ENCODE results near the gene KIAA0825. TPM values are rescaled to one million over a fixed set of nuclear protein-coding genes. Genes with fewer than 3 reads are reported as not detected.

The KIAA0825 gene
- total and polyA plus RNA-seq, 2 experiments from 2014 or later: 1.7 to 1.8 TPM

DNA sequence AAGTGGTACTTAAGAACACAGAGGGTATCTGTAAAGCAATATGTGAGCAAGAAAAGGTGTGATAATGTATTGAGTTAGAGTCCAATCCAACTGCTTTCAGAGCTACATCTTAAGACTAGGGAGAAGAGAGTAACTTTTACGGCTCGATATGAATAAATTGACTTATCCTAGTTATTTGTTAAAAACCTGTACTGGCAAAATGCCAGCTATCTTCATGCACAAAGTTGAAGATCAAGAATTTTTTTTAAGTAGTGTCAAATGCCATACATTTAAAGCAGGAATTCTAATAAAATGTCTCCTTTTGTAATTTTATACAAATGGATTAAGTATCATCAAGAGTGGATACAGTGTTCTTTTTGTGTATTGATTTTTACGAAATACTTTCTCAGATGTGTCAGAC is 305.2 kb downstream of the KIAA0825 start:
- TF ChIP-seq EZH2phosphoT487 (IDR thresholded peaks at IDR 0.05; ENCODE audit: unreplicated experiment): no peak
- TF ChIP-seq, protein P1, sequence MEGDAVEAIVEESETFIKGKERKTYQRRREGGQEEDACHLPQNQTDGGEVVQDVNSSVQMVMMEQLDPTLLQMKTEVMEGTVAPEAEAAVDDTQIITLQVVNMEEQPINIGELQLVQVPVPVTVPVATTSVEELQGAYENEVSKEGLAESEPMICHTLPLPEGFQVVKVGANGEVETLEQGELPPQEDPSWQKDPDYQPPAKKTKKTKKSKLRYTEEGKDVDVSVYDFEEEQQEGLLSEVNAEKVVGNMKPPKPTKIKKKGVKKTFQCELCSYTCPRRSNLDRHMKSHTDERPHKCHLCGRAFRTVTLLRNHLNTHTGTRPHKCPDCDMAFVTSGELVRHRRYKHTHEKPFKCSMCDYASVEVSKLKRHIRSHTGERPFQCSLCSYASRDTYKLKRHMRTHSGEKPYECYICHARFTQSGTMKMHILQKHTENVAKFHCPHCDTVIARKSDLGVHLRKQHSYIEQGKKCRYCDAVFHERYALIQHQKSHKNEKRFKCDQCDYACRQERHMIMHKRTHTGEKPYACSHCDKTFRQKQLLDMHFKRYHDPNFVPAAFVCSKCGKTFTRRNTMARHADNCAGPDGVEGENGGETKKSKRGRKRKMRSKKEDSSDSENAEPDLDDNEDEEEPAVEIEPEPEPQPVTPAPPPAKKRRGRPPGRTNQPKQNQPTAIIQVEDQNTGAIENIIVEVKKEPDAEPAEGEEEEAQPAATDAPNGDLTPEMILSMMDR (conservative IDR thresholded peaks at IDR 0.05; ENCODE audit: low read depth in 2 of 2): no peak
- no peak for TF ChIP-seq STAT1 (IDR thresholded peaks at IDR 0.05; ENCODE audit: unreplicated experiment)
- TF ChIP-seq POLR2AphosphoS5 (IDR thresholded peaks at IDR 0.05; ENCODE audit: low read depth): no peak
- TF ChIP-seq, protein P2, sequence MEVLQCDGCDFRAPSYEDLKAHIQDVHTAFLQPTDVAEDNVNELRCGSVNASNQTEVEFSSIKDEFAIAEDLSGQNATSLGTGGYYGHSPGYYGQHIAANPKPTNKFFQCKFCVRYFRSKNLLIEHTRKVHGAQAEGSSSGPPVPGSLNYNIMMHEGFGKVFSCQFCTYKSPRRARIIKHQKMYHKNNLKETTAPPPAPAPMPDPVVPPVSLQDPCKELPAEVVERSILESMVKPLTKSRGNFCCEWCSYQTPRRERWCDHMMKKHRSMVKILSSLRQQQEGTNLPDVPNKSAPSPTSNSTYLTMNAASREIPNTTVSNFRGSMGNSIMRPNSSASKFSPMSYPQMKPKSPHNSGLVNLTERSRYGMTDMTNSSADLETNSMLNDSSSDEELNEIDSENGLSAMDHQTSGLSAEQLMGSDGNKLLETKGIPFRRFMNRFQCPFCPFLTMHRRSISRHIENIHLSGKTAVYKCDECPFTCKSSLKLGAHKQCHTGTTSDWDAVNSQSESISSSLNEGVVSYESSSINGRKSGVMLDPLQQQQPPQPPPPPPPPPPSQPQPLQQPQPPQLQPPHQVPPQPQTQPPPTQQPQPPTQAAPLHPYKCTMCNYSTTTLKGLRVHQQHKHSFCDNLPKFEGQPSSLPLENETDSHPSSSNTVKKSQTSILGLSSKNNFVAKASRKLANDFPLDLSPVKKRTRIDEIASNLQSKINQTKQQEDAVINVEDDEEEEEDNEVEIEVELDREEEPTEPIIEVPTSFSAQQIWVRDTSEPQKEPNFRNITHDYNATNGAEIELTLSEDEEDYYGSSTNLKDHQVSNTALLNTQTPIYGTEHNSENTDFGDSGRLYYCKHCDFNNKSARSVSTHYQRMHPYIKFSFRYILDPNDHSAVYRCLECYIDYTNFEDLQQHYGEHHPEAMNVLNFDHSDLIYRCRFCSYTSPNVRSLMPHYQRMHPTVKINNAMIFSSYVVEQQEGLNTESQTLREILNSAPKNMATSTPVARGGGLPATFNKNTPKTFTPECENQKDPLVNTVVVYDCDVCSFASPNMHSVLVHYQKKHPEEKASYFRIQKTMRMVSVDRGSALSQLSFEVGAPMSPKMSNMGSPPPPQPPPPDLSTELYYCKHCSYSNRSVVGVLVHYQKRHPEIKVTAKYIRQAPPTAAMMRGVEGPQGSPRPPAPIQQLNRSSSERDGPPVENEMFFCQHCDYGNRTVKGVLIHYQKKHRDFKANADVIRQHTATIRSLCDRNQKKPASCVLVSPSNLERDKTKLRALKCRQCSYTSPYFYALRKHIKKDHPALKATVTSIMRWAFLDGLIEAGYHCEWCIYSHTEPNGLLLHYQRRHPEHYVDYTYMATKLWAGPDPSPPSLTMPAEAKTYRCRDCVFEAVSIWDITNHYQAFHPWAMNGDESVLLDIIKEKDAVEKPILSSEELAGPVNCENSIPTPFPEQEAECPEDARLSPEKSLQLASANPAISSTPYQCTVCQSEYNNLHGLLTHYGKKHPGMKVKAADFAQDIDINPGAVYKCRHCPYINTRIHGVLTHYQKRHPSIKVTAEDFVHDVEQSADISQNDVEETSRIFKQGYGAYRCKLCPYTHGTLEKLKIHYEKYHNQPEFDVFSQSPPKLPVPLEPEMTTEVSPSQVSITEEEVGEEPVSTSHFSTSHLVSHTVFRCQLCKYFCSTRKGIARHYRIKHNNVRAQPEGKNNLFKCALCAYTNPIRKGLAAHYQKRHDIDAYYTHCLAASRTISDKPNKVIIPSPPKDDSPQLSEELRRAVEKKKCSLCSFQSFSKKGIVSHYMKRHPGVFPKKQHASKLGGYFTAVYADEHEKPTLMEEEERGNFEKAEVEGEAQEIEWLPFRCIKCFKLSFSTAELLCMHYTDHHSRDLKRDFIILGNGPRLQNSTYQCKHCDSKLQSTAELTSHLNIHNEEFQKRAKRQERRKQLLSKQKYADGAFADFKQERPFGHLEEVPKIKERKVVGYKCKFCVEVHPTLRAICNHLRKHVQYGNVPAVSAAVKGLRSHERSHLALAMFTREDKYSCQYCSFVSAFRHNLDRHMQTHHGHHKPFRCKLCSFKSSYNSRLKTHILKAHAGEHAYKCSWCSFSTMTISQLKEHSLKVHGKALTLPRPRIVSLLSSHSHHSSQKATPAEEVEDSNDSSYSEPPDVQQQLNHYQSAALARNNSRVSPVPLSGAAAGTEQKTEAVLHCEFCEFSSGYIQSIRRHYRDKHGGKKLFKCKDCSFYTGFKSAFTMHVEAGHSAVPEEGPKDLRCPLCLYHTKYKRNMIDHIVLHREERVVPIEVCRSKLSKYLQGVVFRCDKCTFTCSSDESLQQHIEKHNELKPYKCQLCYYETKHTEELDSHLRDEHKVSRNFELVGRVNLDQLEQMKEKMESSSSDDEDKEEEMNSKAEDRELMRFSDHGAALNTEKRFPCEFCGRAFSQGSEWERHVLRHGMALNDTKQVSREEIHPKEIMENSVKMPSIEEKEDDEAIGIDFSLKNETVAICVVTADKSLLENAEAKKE (CRISPR knock-in tag; IDR thresholded peaks at IDR 0.05): no peak
- no peak for TF ChIP-seq JUNB (IDR thresholded peaks at IDR 0.05; ENCODE audit: unreplicated experiment)
- no peak for TF ChIP-seq CREB1 (CRISPR knock-in tag; IDR thresholded peaks at IDR 0.05; ENCODE audit: low read depth)
- no peak for TF ChIP-seq ZNF114 (CRISPR knock-in tag; IDR thresholded peaks at IDR 0.05)
- no peak for TF ChIP-seq NANOG (IDR thresholded peaks at IDR 0.05; ENCODE audit: borderline replicate concordance)
- TF ChIP-seq EZH2 (IDR thresholded peaks at IDR 0.05; ENCODE audit: low read depth, unreplicated experiment): no peak
- TF ChIP-seq, protein P3, sequence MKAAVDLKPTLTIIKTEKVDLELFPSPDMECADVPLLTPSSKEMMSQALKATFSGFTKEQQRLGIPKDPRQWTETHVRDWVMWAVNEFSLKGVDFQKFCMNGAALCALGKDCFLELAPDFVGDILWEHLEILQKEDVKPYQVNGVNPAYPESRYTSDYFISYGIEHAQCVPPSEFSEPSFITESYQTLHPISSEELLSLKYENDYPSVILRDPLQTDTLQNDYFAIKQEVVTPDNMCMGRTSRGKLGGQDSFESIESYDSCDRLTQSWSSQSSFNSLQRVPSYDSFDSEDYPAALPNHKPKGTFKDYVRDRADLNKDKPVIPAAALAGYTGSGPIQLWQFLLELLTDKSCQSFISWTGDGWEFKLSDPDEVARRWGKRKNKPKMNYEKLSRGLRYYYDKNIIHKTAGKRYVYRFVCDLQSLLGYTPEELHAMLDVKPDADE (IDR thresholded peaks at IDR 0.05): no peak
- TF ChIP-seq, protein P4, sequence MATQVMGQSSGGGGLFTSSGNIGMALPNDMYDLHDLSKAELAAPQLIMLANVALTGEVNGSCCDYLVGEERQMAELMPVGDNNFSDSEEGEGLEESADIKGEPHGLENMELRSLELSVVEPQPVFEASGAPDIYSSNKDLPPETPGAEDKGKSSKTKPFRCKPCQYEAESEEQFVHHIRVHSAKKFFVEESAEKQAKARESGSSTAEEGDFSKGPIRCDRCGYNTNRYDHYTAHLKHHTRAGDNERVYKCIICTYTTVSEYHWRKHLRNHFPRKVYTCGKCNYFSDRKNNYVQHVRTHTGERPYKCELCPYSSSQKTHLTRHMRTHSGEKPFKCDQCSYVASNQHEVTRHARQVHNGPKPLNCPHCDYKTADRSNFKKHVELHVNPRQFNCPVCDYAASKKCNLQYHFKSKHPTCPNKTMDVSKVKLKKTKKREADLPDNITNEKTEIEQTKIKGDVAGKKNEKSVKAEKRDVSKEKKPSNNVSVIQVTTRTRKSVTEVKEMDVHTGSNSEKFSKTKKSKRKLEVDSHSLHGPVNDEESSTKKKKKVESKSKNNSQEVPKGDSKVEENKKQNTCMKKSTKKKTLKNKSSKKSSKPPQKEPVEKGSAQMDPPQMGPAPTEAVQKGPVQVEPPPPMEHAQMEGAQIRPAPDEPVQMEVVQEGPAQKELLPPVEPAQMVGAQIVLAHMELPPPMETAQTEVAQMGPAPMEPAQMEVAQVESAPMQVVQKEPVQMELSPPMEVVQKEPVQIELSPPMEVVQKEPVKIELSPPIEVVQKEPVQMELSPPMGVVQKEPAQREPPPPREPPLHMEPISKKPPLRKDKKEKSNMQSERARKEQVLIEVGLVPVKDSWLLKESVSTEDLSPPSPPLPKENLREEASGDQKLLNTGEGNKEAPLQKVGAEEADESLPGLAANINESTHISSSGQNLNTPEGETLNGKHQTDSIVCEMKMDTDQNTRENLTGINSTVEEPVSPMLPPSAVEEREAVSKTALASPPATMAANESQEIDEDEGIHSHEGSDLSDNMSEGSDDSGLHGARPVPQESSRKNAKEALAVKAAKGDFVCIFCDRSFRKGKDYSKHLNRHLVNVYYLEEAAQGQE (IDR thresholded peaks at IDR 0.05; ENCODE audit: unreplicated experiment): no peak
- TF ChIP-seq ZNF331 (CRISPR knock-in tag; IDR thresholded peaks at IDR 0.05; ENCODE audit: low read depth): no peak

More for the DNA sequence above, 305.2 kb downstream of the KIAA0825 start:
- Mint-ChIP-seq H3K4me3 (no peak overlapping the region), H3K9me3 (no peaks in the 10 kb centered on the region), H3K4me1 (peaks cover 32% of the 10 kb centered on the region), H3K27me3 (ENCODE audit: insufficient read depth, low read depth, poor library complexity) (no peaks in the 10 kb centered on the region), H3K36me3 (ENCODE audit: low read depth) (no peaks in the 10 kb centered on the region), H3K27ac (no peak overlapping the region)
- peaks cover 98% of the 10 kb centered on the region for H3K79me2 ChIP-seq (replicated peaks; ENCODE audit: insufficient read depth)
- H3K4me2 ChIP-seq: no peak overlapping the region
- H2AFZ ChIP-seq: no peak overlapping the region
- ATAC-seq (no peak), DNase-seq (ENCODE audit: low spot score) (no peak)
- no peaks in the 10 kb centered on the region for H3K9me2 ChIP-seq (ENCODE audit: insufficient read depth)
- peaks cover 3% of the 10 kb centered on the region for H4K20me1 ChIP-seq (replicated peaks; ENCODE audit: insufficient read depth)
- no peaks in the 10 kb centered on the region for H3F3A ChIP-seq (replicated peaks; ENCODE audit: low read depth)
- H3K36me3 ChIP-seq (ENCODE audit: insufficient read depth): no peaks in the 10 kb centered on the region
- H3K27ac ChIP-seq (ENCODE audit: low read depth): no peak overlapping the region
- no peaks in the 10 kb centered on the region for H3K27me3 ChIP-seq (ENCODE audit: insufficient read depth)
- no peak overlapping the region for H3K4me3 ChIP-seq
- H3K4me1 ChIP-seq (ENCODE audit: insufficient read depth): peaks cover 23% of the 10 kb centered on the region

All from GM23338 (cell line).